ENCODE data around the gene SEL1L3. TPM values are rescaled to one million over a fixed set of nuclear protein-coding genes. Genes with fewer than 3 reads are reported as not detected.

SEL1L3 gene
- total RNA-seq, 1 donor = 83.6 TPM

- Histone ChIP-seq H3K36me3 (ENCODE audit: insufficient read depth, low read length) (peaks cover 32% of the 10 kb centered on the region), H3K79me2 (ENCODE audit: insufficient read depth, low read length) (no peaks in the 10 kb centered on the region), H3K9me3 (ENCODE audit: low read depth, low read length) (no peaks in the 10 kb centered on the region), H3K4me1 (ENCODE audit: insufficient read depth, low read length) (no peaks in the 10 kb centered on the region), H3K27ac (ENCODE audit: low read depth, low read length) (no peak overlapping the region), H3K4me2 (ENCODE audit: insufficient read depth, low read length) (no peak overlapping the region), H3K4me3 (ENCODE audit: insufficient read depth, low read length) (no peak overlapping the region), H3K27me3 (ENCODE audit: insufficient read depth, low read length) (no peaks in the 10 kb centered on the region), H2AFZ (ENCODE audit: low read length) (no peak overlapping the region), H4K20me1 (ENCODE audit: insufficient read depth, low read length) (no peaks in the 10 kb centered on the region)
- TF ChIP-seq CTCF (IDR thresholded peaks at IDR 0.05; ENCODE audit: extremely low read depth, low read depth, low read length) = no peak
- no peak for DNase-seq (ENCODE audit: insufficient read length, low spot score, missing footprints)
Measured at GRCh38 chr4:25755911-25756310, 106.9 kb downstream of the SEL1L3 start.

GRCh38 chr4:25753239-25753638, 109.5 kb downstream of the SEL1L3 start:
- H2AFZ ChIP-seq (ENCODE audit: low read length) = no peak overlapping the region
- H3K9me3 ChIP-seq (ENCODE audit: low read depth, low read length) = no peaks in the 10 kb centered on the region
- TF ChIP-seq CTCF (IDR thresholded peaks at IDR 0.05; ENCODE audit: extremely low read depth, low read depth, low read length) = no peak
- H3K4me1 ChIP-seq (ENCODE audit: insufficient read depth, low read length) = no peaks in the 10 kb centered on the region
- no peak overlapping the region for H3K4me3 ChIP-seq (ENCODE audit: insufficient read depth, low read length)
- H3K79me2 ChIP-seq (ENCODE audit: insufficient read depth, low read length) = no peaks in the 10 kb centered on the region
- no peak for DNase-seq (ENCODE audit: insufficient read length, low spot score, missing footprints)
- H3K27me3 ChIP-seq (ENCODE audit: insufficient read depth, low read length) = no peaks in the 10 kb centered on the region
- H3K4me2 ChIP-seq (ENCODE audit: insufficient read depth, low read length) = no peak overlapping the region
- H3K36me3 ChIP-seq (ENCODE audit: insufficient read depth, low read length) = peaks cover 31% of the 10 kb centered on the region
- H3K27ac ChIP-seq (ENCODE audit: low read depth, low read length) = no peak overlapping the region
- no peaks in the 10 kb centered on the region for H4K20me1 ChIP-seq (ENCODE audit: insufficient read depth, low read length)

DNA sequence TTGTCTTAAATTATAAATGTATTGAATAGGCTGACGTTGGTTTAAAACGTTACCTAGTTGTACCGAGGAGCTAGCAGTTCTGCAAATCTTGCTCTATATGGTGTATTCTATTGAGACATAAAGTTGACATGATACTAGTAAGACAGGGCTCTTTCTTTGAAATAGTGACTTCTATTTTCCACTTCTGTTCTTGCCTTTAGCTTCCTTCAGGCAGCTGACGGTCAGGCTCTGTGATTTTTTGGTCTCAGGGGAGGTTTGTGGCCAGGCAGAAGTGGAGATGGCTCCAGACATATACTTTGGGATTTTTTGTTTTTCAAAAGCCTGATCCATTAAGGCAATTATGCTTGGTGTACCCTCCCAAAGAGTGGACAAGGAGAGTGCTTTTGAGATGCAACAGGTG, 111.9 kb downstream of the SEL1L3 start:
- H2AFZ ChIP-seq (ENCODE audit: low read length) = no peak overlapping the region
- H4K20me1 ChIP-seq (ENCODE audit: insufficient read depth, low read length) = no peaks in the 10 kb centered on the region
- DNase-seq (ENCODE audit: insufficient read length, low spot score, missing footprints) = peak; percentile 41
- H3K79me2 ChIP-seq (ENCODE audit: insufficient read depth, low read length) = no peaks in the 10 kb centered on the region
- H3K27ac ChIP-seq (ENCODE audit: low read depth, low read length) = no peak overlapping the region
- H3K27me3 ChIP-seq (ENCODE audit: insufficient read depth, low read length) = no peaks in the 10 kb centered on the region
- no peak for TF ChIP-seq CTCF (IDR thresholded peaks at IDR 0.05; ENCODE audit: extremely low read depth, low read depth, low read length)
- no peak overlapping the region for H3K4me2 ChIP-seq (ENCODE audit: insufficient read depth, low read length)
- no peaks in the 10 kb centered on the region for H3K9me3 ChIP-seq (ENCODE audit: low read depth, low read length)
- no peak overlapping the region for H3K4me3 ChIP-seq (ENCODE audit: insufficient read depth, low read length)
- no peaks in the 10 kb centered on the region for H3K4me1 ChIP-seq (ENCODE audit: insufficient read depth, low read length)
- H3K36me3 ChIP-seq (ENCODE audit: insufficient read depth, low read length) = peaks cover 26% of the 10 kb centered on the region

GRCh38 chr4:25749150-25749794, 113.5 kb downstream of the SEL1L3 start:
- Histone ChIP-seq H3K79me2 (ENCODE audit: insufficient read depth, low read length) (no peaks in the 10 kb centered on the region), H4K20me1 (ENCODE audit: insufficient read depth, low read length) (no peaks in the 10 kb centered on the region), H3K4me3 (ENCODE audit: insufficient read depth, low read length) (no peak overlapping the region), H3K4me2 (ENCODE audit: insufficient read depth, low read length) (no peak overlapping the region), H3K4me1 (ENCODE audit: insufficient read depth, low read length) (no peaks in the 10 kb centered on the region), H2AFZ (ENCODE audit: low read length) (no peak overlapping the region), H3K9me3 (ENCODE audit: low read depth, low read length) (no peaks in the 10 kb centered on the region), H3K36me3 (ENCODE audit: insufficient read depth, low read length) (peaks cover 17% of the 10 kb centered on the region), H3K27me3 (ENCODE audit: insufficient read depth, low read length) (no peaks in the 10 kb centered on the region), H3K27ac (ENCODE audit: low read depth, low read length) (no peak overlapping the region)
- peak; percentile 49 for DNase-seq (ENCODE audit: insufficient read length, low spot score, missing footprints)
- TF ChIP-seq CTCF (IDR thresholded peaks at IDR 0.05; ENCODE audit: extremely low read depth, low read depth, low read length) = no peak

Data from osteoblast (primary cell).